ENCODE results near the gene ARPC5.

DNA sequence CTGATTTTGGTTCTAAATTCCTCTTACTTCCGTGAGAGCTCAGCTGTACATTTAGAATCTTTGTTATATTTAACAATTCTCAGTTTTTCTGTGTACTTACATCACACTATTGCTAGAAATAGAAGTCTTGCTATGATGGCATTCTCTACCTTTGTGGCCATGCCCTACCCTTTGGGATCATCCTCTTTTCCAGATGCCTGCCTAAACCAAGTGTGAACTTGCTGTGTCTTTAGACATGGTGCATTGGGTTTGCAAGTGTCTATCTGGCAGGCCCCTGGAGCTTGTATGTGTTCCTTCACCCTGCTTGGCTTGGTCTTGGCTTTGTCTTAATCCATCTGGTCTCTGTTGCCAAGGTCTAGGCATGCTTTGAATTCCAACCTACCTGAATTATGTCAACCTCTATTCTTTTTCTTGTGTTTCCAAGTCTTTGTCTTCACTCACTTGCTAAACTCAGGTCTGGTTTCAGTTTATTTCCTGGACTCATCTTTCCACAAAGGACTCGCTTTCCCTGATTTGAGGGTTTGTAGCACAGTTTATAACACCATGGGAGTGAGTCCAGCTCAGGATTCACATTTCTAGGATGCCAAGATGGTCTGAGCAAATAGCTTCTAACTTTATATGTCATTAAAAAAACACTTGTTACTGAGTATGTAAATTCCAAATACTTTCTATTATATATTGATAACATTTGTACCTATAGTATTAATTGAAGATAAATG is 38.2 kb upstream of the ARPC5 start:
- TF ChIP-seq POLR2A (IDR thresholded peaks at IDR 0.05; ENCODE audit: low read length) = no peak
- TF ChIP-seq GATA1 (IDR thresholded peaks at IDR 0.05; ENCODE audit: low read depth, low read length) = no peak

All from erythroblast (primary cell).